ENCODE results near the gene LTB4R2.
A peak's percentile ranks its signal among the peaks of the same experiment; 100 is the strongest.
"Not testable (repeated sequence)": the region's sequence is repeated elsewhere in the genome, so short reads cannot be mapped to it uniquely, and the experiment has no call there.

LTB4R2 gene

DNA sequence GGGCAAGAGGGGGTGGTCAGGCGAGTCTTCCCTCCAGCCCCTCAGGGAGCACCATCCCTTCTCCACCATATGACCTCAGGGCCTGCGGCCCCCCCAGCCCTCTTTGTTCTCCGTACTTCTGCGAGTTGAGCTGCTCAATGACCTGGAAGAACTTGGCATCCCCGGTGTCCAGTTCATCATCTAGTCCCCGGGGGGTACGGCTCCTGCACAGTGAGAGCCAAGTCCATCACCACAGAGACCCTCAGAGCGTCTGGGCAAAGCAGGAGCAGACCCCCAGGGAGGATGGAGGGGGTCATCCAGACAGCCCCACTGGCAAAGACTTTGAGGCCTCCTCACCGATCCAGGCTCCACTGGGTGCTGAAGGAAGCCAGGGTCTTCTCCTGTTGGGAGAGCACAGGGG lies 16.0 kb downstream of the LTB4R2 start:
- CTCF ChIA-PET: interaction anchor here (2.2 to 18.8 kb wide), 2 partner anchors 8 to 104 kb away, joined by 9 to 557 read pairs; partner anchors contain the start of genes CBLN3 and KHNYN
- Mint-ChIP-seq H3K4me1 (peaks cover 27% of the 10 kb centered on the region), H3K27ac (no peak overlapping the region)

DNA sequence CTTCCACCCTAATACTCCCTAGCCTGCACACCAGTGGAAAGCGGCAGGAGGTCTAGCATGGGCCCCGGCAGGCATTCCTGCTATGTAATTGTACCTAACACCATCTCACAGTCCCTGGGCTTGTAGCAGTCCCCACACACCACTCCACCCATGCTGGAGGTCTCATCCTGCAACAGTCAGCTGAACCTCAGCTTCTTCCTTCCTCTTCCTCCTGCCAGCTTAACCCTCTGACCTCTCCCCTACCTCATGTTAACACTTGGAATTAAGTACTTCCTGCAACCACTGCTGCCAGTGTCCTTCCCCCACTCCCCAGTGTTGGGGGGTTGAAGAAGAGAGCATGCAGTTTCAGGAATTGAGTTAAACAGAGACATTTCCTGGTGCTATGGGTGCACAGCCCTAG lies 17.4 kb downstream of the LTB4R2 start:
- no peak for DNase-seq
- H3K4me3 Mint-ChIP-seq: no peak overlapping the region
- H3K36me3 Mint-ChIP-seq: no peaks in the 10 kb centered on the region
- H3K27ac Mint-ChIP-seq: no peak overlapping the region
- H3K27me3 Mint-ChIP-seq: peaks cover 80% of the 10 kb centered on the region
- CTCF ChIA-PET: interaction anchor here (0.7 to 18.8 kb wide), 6 partner anchors 9 to 112 kb away, joined by 3 to 557 read pairs (median 3); partner anchors contain the start of genes CBLN3, CIDEB, KHNYN and LTB4R
- peaks cover 38% of the 10 kb centered on the region for H3K4me1 Mint-ChIP-seq
- no peaks in the 10 kb centered on the region for H3K9me3 Mint-ChIP-seq

More for the DNA sequence above, 16.0 kb downstream of the LTB4R2 start:
- peaks cover 75% of the 10 kb centered on the region for H3K27me3 Mint-ChIP-seq
- H3K9me3 Mint-ChIP-seq: no peaks in the 10 kb centered on the region
- DNase-seq: no peak
- no peaks in the 10 kb centered on the region for H3K36me3 Mint-ChIP-seq
- H3K4me3 Mint-ChIP-seq: no peak overlapping the region

DNA sequence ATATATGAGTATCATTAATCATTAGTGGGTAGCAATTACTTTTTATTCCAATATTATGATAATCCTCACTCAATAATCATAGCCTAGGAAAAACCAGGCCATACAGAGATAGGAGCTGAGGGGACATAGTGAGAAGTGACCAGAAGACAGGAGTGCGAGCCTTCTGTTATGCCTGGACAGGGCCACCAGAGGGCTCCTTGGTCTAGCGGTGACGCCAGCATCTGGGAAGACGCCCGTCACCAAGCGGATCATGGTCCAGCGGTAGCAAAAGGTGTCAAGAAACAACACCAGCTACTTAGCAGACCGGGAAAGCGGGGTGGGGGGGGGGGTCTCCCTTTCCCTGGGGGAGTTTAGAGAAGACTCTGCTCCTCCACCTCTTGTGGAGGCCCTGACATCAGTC lies 18.0 kb downstream of the LTB4R2 start:
- not testable (repeated sequence) for H3K36me3 Mint-ChIP-seq, H3K27ac Mint-ChIP-seq, H3K4me3 Mint-ChIP-seq, H3K9me3 Mint-ChIP-seq
- peak; percentile 48 for DNase-seq
- H3K27me3 Mint-ChIP-seq: peaks cover 80% of the 10 kb centered on the region
- H3K4me1 Mint-ChIP-seq: peaks cover 43% of the 10 kb centered on the region
- CTCF ChIA-PET: interaction anchor here (1.1 to 18.8 kb wide), 3 partner anchors 8 to 102 kb away, joined by 3 to 557 read pairs (median 129); partner anchors contain the start of genes CBLN3, CIDEB, KHNYN and LTB4R

DNA sequence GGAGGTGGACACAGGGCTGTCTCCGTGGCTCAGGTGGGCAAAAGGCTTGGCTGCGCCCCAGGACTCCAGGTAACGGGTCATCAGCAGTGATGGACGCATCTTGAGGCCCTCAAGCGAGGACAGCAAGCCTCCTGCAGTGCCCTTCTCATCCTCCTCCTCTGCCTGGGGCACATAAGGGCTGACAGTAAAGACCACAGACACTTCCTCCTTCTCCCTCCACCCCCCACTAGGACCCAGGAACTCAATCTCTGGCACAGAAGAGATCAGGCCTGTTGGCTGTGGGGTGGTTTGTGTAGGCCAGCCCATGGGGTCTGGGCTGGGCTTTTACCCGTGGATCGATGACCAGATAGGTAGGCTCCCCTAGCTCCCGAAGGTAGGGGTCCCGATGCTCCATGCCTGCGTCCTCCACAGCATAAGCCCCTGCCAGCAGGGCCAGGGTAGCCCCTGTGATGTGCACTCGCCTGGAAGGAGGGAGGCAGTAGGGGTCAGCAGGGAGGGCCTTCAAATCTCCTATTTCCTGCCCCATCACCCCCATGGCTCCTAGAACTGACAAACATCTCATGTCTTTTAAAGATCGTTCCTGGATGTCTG lies 19.2 kb downstream of the LTB4R2 start:
- Mint-ChIP-seq H3K4me3 (no peak overlapping the region), H3K4me1 (peaks cover 55% of the 10 kb centered on the region), H3K36me3 (peaks cover under 1% of the 10 kb centered on the region), H3K27ac (no peak overlapping the region), H3K27me3 (peaks cover 81% of the 10 kb centered on the region), H3K9me3 (no peaks in the 10 kb centered on the region)
- no peak for DNase-seq
- CTCF ChIA-PET: interaction anchor here (1.0 to 18.8 kb wide), 5 partner anchors 10 to 112 kb away, joined by 3 to 557 read pairs (median 4); partner anchors contain the start of genes CBLN3, CIDEB, KHNYN and LTB4R

DNA sequence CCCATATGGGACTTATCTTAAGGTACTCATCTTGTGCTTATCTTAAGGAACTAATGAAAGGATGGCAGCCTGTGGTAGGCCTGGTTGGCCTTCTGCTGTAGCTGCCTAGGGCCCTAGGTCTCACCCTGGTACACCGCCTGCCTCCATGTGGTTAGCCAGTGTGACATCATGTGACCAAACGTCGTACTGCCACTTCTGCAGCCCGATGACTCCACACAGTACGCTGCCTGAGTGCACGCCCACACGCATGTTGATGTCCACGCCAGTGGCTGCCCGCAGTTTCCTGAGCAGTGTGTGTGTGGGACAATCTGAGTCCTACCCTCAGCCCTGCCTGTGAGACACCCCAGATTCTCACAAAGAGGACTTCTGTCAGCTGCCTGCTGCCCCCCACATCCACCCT lies 19.8 kb downstream of the LTB4R2 start:
- H3K4me3 Mint-ChIP-seq: no peak overlapping the region
- H3K9me3 Mint-ChIP-seq: no peaks in the 10 kb centered on the region
- peaks cover 1% of the 10 kb centered on the region for H3K36me3 Mint-ChIP-seq
- peak; percentile 52 for DNase-seq
- peaks cover 81% of the 10 kb centered on the region for H3K27me3 Mint-ChIP-seq
- no peak overlapping the region for H3K27ac Mint-ChIP-seq
- CTCF ChIA-PET: interaction anchor here (1.1 to 18.8 kb wide), 4 partner anchors 9 to 112 kb away, joined by 3 to 557 read pairs (median 66); partner anchors contain the start of genes CBLN3, CIDEB, KHNYN and LTB4R
- H3K4me1 Mint-ChIP-seq: peaks cover 59% of the 10 kb centered on the region

DNA sequence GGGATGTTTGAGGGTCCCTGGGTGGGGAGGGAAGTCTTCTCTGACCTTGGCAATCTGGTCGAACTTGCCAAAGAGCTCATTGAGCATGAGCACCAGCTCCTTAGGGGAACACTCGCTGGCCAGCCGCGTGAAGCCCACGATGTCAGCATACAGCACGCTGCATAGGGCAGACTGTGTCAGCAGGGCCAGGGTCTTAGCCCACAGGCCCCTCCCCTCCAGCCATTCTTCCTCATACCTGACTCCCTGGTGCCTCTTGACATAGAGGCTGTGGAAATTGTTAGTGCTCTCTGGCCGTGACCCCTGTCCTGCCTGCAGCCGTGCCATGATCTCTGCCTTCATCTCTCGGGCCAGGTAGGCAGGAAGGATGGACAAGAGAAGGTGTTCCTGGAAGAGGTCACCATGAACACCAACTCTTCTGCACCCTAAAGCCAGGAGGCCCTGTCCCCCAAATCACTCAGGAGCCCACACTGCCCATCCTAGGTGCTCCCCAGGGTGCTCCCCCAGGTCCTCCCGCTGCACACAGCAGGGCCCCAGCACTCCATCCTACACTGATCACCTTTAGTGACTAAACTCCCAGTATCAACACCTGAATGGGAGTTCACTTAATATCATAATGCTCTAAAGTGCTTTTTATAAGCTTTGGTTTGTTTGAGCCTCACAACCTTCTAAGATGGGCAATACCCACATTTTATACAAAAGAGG lies 21.2 kb downstream of the LTB4R2 start:
- Mint-ChIP-seq H3K4me3 (no peak overlapping the region), H3K9me3 (no peaks in the 10 kb centered on the region), H3K27ac (no peak overlapping the region), H3K36me3 (peaks cover 12% of the 10 kb centered on the region), H3K4me1 (peaks cover 67% of the 10 kb centered on the region), H3K27me3 (peaks cover 81% of the 10 kb centered on the region)
- CTCF ChIA-PET: interaction anchor here (1.0 to 18.8 kb wide), 6 partner anchors 20 to 109 kb away, joined by 3 to 557 read pairs (median 12); partner anchors contain the start of genes CBLN3, CIDEB, KHNYN and LTB4R
- DNase-seq: no peak

DNA sequence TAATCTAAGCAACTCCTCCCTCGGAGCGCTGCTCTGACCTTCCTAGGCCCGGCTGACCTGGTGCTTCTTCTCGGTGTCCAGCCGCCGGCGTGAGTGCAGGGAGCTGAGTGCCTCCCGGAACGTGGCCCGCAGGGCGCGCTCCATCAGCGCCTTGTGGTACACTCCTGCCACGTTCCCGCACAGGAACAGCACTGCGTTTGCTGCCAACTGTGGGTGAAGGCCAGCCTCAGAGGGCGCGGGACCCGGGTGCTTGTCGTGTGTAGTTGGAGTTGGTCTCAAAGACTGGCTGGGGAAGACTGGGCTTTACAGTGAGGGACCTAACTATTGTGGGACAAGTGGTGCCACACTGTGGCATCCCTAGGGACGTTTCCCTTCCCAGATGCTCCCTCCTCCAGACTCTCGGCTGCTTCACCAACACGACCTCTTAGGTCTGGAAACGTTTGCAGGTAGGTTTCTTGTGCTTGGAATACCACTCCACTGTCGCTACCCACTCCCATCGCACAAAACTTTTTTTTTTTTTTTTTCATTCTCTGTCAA lies 21.9 kb downstream of the LTB4R2 start:
- Mint-ChIP-seq H3K4me1 (peaks cover 68% of the 10 kb centered on the region), H3K36me3 (peaks cover 19% of the 10 kb centered on the region), H3K4me3 (peak overlapping the region; percentile 66), H3K27ac (peak overlapping the region; percentile 46), H3K27me3 (peaks cover 82% of the 10 kb centered on the region), H3K9me3 (no peaks in the 10 kb centered on the region)
- CTCF ChIA-PET: interaction anchor here (0.7 to 18.8 kb wide), 16 partner anchors 8 to 277 kb away, joined by 3 to 557 read pairs (median 8); partner anchors contain the start of genes CBLN3, CIDEB, KHNYN and LTB4R
- no peak for DNase-seq

DNA sequence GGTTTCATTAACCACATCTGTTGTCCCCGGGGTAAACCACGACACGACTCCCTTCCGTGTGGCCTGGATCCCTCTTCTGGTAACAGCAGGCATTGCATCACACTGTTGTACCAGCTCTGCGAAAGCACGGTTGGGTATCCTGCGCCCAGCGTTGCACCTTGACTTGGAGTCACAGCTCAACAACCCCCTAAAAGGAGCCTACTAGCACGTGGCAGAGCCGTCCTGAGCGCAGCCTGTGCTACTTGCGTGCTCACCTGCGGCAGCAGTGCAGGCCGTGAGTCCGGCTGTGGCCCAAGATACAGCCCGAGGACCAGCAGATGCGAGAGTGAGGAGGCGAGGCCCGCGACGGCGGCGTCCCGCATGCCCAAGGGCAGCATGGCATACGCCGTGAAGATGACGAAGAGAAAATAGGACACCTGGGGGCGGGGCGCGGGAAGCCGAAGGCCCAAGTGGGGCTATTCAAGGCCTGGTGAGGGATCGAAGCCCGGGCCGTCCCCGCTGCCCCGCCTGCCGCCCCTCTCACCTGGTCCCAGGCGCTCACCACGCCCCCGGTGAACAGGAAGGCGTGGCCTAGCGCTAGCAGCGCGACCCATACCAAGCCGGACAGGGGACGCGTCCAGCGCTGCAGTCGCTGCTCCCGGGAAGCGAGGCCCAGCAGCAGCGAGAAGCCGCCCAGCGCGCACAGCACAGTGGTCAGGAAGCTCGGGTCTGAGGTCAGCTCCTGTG lies 22.5 kb downstream of the LTB4R2 start:
- H3K4me3 Mint-ChIP-seq: peak overlapping the region; percentile 66
- peaks cover 25% of the 10 kb centered on the region for H3K36me3 Mint-ChIP-seq
- peak overlapping the region; percentile 46 for H3K27ac Mint-ChIP-seq
- DNase-seq: peak; percentile 92
- peaks cover 79% of the 10 kb centered on the region for H3K27me3 Mint-ChIP-seq
- H3K9me3 Mint-ChIP-seq: no peaks in the 10 kb centered on the region
- peaks cover 63% of the 10 kb centered on the region for H3K4me1 Mint-ChIP-seq
- CTCF ChIA-PET: interaction anchor here (0.7 to 18.8 kb wide), 23 partner anchors 8 to 278 kb away, joined by 3 to 557 read pairs (median 6); partner anchors contain the start of genes CBLN3, CIDEB, DHRS1 and KHNYN

DNA sequence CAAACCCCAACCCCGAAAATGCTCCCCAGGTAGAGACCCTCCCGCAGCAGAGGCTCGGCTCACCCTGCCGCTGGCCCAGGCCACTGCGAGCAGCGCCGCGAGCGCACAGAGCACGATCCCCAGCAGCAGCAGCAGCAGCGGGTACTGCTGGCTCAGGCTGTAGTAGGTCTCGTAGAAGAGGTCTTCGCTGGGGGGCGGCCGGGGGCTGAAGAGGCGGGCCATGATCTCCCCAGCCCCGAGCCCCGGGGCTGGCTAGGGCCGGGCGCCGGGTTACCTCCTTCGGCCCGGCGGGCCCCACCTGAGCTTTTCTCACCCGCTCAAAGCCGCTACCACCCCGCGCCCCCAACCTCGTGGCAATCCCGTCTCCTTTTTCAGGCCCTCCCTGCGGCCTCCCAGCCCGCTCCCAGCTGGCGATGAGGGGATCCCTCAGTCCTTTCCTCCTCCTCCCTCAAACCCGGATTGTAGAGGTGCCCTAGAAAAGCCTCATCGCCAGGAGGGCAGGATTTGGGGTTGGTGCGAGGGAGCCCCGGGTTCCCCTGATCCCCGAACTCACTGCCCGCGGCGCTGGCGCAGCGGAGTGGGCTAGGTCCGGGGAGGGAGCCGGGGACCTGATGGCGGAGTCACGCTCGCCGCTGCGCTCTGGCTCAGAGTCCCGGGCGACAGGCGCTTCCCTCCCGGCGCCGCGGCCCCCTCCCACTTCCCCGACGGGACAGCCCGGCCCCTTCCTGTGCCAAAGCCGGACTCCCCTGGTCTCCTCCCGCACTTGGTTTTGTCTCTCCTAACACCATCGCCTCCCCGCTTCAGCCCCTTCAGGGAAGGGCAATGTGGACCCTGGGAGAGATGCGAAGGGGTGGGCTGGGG lies 24.7 kb downstream of the LTB4R2 start, which contains the start of gene ADCY4:
ADCY4 (minus strand) TSS at position 641 of the 861 bp plus-strand sequence; CDS start at position 222, 419 bp downstream.
- Mint-ChIP-seq H3K27ac (no peak within 1 kb of the TSS), H3K4me1 (peaks cover 67% of the 10 kb centered on the region), H3K9me3 (no peaks in the 10 kb centered on the region)

DNA sequence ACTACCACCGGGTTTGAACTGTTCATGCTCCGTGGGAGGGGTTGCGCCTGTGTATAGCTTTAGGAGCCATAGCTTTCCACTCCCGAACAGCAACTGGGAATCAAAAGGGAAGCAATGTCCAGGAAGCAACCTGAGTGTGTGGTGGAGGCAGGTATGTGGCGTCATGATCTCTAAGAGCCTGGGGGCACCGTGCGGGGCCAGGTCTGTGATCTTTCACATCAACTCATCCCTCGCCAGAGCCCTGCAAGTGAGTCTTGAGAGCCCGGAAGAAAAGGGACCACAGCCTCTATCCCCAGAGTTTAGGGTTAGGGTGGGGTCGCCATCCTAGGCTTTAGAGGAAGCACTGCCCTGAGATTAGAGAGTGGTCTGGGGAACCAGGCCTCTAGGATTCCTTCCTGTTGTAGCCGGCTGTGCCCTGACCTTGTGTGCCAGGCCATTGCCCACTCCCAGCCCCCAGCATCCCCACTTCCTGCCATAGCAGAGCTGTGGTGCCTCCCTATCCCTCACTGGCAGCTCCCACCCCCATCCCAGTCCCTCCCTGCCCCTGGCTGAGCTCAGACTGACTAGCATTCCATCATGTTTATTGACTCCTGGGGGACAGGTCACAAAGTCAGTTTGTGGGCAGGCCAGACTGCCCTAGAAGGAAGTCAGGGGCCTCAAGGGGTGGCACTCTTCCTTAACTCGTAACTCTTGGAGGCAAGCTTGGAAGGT lies 25.7 kb downstream of the LTB4R2 start:
- H3K36me3 Mint-ChIP-seq: peaks cover 42% of the 10 kb centered on the region
- CTCF ChIA-PET: interaction anchor here (0.9 to 18.8 kb wide), 4 partner anchors 8 to 94 kb away, joined by 3 to 557 read pairs (median 66); partner anchors contain the start of genes CBLN3, CIDEB, KHNYN and LTB4R
- no peak overlapping the region for H3K27ac Mint-ChIP-seq
- DNase-seq: no peak
- peak overlapping the region; percentile 29 for H3K4me3 Mint-ChIP-seq
- H3K4me1 Mint-ChIP-seq: peaks cover 71% of the 10 kb centered on the region
- H3K9me3 Mint-ChIP-seq: no peaks in the 10 kb centered on the region
- H3K27me3 Mint-ChIP-seq: peaks cover 66% of the 10 kb centered on the region

More for the DNA sequence above, 24.7 kb downstream of the LTB4R2 start, which contains the start of gene ADCY4:
- Mint-ChIP-seq H3K27me3 (peaks cover 70% of the 10 kb centered on the region), H3K36me3 (peaks cover 41% of the 10 kb centered on the region), H3K4me3 (peak within 1 kb of the TSS; percentile 29)
- CTCF ChIA-PET: interaction anchor here (1.2 to 18.8 kb wide), 7 partner anchors 10 to 106 kb away, joined by 3 to 557 read pairs (median 10); partner anchors contain the start of genes CBLN3, CIDEB, KHNYN and LTB4R
- peak; percentile 43 for DNase-seq

DNA sequence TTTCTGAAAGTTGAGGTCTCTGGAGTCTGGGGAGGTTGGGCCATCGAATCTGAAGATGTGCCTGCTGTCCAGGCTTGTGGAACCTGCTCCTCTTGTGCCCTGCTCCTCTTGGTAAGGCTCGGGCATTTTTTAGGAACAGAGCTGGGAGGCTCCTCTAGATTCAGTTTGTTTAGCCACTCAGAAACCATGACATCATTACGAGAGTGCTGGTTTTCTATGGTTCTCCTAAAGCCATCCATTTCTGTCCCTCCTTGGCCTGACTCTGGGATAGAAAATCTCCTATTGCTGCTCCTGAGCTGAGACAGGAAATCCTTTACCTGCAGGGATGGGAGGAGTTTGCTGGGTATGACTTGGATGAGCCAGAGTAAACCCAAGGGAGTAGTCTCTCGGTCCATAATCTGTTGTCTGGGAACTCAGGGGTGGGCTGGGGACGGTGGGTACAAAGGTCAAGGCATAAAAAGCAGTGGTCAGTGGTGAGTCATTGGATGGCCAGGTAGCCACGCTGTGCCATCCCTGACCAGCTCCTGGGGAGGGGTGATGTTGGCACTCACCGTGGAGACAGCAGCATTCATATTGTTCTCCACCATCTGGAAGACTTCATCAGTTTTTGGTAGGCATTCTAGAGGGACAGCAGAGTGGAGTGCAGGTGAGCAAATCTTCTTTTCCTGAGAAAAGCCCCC lies 27.3 kb downstream of the LTB4R2 start:
- DNase-seq: no peak
- CTCF ChIA-PET: interaction anchor here (1.1 to 18.8 kb wide), 3 partner anchors 15 to 92 kb away, joined by 3 to 557 read pairs (median 3); partner anchors contain the start of genes CBLN3, CIDEB and KHNYN
- Mint-ChIP-seq H3K27ac (no peak overlapping the region), H3K4me1 (peaks cover 59% of the 10 kb centered on the region), H3K36me3 (peaks cover 42% of the 10 kb centered on the region), H3K4me3 (peak overlapping the region; percentile 94), H3K27me3 (peaks cover 62% of the 10 kb centered on the region), H3K9me3 (no peaks in the 10 kb centered on the region)

Measured in activated naive CD4-positive, alpha-beta T cell treated with anti-CD3 and anti-CD28 coated beads, Interleukin-2, amount 10 ng/mL, durations not matched to agents 7 days and 5 days (primary cell).